Measurements from ENCODE around the gene GPR61.

GRCh38 chr1:109534307-109534858 is 5.3 kb upstream of the GPR61 start:
- TF ChIP-seq POLR2A (IDR thresholded peaks at IDR 0.05) (no peak), CTCF (IDR thresholded peaks at IDR 0.05) (no peak)
